ENCODE results near the gene TAGLN2. TPM values are rescaled to one million over a fixed set of nuclear protein-coding genes. Genes with fewer than 3 reads are reported as not detected.
"Not testable (repeated sequence)": the region's sequence is repeated elsewhere in the genome, so short reads cannot be mapped to it uniquely, and the experiment has no call there.

The TAGLN2 gene
- total RNA-seq, 1 experiment from 2014 or later = 526 TPM

DNA sequence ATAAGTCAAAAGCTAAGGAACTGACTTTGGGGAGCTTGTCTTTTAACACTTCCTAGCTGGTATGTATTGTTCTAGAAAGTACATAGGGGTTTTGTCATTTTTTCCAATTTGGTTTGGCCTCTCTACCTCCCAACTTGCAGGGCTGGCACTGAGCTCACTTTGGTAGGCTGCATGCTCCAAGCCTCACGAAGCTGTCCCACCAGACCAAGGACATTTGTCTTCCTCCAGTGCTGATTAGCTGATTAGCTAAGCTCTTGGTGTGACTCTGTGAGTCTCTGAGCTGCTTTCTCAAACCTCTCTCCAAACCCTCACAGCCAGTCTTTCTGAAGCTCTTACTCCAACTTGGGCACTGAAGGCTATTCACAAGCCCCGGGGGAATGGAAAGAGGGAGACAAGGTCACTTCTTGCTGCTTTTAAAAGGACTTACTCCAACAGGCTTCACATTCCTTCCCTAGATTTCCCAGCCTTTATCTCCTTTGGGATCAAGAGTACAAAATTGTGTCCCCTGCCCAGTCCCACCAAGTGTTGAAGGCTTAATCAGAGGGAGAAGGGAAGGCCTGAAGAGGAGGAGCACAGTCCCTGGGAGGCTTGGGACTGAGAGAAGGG, 24.4 kb downstream of the TAGLN2 start:
- DNase-seq (ENCODE audit: low read depth) = peak; percentile 26

DNA sequence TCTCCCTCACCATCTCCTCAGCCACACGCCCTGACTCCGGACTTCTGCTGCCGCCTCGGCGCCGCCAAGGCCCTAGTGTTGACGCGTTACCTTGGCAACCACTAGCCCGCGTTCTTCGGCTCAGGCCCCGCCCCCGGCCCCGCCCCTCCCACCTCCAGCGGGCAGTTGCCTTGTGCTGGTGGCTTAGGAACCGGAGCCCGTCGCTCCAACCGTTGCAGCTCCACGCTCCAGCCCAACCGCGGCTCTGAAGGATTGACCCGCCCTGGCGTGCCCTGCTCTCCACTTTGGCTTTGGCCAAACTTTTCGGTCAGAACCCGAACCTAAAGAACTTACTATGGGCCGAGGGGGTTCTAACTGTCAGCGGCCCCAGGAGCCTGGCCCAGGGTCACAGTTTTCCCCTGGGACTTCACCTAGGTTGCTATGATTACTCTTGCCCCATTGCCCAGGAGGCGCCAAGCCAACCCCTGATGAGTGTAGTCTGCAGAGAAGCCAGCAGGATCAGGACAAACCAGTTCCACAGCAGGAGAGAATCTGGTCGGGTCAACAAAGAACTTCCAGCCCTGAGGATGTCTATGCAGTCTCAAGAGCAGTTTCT, 25.1 kb downstream of the TAGLN2 start, which contains the start of gene CFAP45:
Gene CFAP45, minus strand, starts transcription at position 80 of the 595 bp plus-strand sequence. Its CDS starts 67 bp downstream, at position 13.
- peak; percentile 73 for DNase-seq (ENCODE audit: low read depth)

DNA sequence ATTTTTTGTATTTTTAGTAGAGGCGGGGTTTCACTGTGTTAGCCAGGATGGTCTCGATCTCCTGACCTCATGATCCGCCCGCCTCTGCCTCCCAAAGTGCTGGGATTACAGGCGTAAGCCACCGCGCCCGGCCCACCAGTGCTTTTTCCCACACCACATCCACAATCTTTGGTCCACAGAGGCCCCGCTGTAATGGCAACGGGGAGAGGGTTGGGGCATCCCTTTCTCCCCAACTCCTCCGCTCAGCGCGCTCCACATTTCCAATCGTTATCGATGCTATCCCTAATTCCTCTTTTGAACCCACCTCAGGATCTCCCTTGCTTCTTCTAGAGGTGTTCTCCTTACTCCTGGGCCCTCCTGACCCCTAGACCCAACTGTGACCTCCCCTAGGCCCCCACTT, 25.7 kb downstream of the TAGLN2 start:
- not testable (repeated sequence) for DNase-seq (ENCODE audit: low read depth)

DNA sequence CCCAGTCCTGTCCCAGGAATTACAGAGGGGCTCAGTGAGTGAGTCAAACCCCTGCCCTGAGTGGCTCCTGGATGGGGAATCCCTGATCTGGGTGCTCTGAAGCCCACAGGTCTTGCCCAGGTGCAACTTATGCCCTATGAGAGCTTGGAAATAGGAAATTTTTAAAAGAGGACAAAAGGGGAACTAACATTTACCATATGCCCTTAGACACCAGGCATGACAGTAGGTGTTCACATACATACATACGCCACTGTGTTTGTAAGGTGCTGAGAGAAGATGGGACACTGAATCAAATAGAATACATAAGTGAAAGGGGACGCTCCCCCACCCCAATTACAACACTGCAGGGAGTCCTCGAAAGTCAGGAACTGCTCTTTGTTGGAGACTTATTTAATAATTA, 26.8 kb downstream of the TAGLN2 start:
- DNase-seq (ENCODE audit: low read depth) = no peak

DNA sequence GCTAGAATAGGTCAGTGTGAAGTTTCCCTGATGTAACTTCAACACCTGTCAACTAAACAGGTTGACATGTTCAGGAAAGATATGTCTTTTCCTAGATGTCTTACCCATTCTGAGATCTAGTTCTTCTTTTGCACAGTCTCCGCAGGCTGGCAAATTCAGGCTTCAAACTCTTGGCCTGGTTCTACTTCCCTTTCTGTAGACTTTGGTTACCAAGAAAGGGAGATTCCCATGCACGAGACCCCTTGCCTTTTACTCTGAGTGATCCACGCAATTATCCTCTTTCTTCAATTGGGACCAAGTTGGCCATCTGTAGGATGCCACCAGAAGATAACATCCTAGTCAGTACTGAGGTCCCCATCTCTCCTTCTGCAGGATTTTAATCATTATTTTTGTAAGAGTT, 27.3 kb downstream of the TAGLN2 start:
- no peak for DNase-seq (ENCODE audit: low read depth)

DNA sequence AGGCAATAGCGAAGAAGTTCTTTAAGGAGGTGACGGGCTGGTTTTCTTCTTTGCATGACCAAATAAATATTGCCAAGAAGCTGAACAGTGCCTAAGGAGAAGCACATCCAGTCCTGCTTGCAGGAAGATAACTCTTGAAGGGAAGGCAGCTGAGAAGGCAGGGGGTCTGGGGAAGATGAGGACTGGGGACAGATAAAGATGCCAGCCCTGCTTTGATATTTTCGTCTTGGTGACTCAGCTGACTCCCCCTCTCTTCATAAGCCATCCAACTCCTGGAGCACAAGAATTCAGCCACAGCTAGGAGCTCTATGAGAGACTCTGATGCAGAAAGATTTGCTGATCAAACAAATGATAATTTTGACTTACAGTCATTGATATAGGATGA, 28.8 kb downstream of the TAGLN2 start:
- DNase-seq (ENCODE audit: low read depth) = no peak

DNA sequence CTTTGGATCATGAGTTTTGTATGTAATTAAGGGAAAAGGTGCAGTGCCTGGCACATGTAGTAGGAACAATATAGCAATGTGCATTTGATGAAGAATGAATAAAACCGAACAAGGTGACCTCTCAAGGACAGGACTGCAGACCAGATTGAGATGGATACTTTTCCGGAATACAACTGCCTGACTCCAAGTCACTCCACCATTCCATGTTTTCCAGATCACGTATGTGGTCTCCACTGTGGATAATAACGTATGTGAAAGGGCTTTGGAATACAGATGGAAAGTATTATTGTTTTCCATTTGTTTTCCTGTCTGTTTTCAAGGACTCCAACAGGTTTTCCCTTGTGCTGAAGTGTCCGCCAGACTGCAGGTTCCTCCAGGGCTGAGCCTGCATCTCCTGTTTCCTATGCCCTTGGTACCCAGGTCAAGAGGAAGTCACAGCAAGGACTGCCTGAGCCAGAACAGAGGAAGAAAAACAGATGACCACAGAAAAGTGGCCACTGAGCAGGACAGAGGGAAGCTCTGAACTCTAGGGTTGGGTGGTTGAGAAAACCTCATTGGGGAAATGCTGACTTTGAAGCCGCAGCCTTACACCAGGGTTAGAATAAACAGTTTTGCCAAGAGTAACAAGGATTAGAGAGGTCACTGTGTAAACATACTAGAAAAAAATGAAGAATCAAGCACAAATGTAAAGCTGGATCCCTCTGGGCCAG, 29.3 kb downstream of the TAGLN2 start:
- no peak for DNase-seq (ENCODE audit: low read depth)

DNA sequence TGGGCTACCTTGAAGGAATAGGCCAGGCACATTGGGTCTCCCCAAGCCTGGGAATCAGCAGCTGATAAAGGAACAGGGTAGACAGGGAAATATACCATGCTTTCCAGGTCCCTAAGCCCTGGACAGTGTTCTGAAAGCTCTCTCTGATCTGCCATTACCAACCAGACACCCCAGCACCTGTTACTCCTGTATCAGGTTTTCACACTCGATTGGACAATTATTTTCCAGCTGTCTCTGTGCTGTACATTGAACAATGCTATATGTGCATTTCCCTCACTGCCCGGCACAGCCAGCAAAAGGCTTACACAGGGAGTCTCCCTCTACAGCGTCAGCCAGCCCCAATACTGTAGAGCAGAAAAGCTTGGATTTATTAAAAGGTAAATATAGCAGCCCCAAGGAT, 30.0 kb downstream of the TAGLN2 start:
- DNase-seq (ENCODE audit: low read depth) = no peak

DNA sequence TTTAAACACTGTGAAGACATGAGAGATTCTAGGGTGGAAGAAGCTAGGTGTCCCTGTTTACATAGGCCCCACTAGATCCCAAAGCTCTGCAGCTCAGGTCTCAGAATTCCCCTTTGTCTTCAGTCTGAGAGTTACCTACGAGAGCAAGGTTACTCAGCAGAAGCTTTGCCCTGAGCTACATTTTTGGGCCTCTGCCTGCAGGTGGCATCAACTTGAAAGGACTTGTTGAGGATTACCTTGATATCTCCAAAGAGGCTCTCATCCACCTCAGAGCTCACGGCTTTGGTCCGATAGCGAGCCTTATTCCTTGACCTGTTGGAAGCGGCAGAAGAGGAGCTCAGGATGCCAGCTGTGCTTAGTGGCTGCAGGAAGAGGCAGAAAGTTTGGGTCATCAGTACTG, 32.4 kb downstream of the TAGLN2 start:
- DNase-seq (ENCODE audit: low read depth) = peak; percentile 48

DNA sequence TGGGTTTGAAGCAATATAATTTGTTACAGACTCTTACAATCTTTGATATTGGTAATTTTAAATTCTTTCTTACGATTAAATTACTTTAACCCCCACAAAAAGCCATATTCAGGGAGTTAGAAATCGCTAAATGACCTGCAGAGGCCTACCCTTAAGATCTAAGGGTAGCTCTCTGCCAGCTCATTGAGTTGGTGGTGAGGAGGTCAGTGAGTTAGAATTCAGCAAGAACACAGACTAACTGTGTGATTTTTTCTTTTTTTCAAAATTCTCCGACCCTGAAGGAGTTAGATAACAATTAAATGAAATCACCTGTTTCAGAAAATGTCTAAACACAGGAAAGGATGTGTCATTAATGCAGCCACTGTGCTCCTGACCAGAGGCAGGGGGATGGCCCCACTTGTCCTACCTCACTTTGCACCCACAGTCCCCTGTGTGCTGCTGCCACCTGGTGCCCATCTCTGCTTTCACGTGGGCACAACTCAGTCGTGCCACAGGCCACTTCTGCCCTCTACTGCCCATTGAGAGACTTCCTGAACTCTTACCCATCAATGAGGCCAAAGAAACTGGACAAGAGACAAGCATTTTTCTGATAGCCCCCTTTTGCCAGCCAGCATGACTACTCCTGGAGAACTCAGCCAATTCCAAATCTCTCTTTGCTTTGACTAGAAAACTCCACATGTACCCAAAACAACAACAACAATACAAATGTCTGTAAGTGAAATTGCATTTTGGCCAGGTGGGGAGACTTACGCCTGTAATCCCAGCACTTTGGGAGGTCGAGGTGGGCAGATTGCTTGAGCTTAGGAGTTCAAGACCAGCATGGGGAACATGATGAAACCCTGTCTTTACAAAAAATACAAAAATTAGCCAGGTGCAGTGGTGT, 33.8 kb downstream of the TAGLN2 start:
- DNase-seq (ENCODE audit: low read depth) = peak; percentile 89

DNA sequence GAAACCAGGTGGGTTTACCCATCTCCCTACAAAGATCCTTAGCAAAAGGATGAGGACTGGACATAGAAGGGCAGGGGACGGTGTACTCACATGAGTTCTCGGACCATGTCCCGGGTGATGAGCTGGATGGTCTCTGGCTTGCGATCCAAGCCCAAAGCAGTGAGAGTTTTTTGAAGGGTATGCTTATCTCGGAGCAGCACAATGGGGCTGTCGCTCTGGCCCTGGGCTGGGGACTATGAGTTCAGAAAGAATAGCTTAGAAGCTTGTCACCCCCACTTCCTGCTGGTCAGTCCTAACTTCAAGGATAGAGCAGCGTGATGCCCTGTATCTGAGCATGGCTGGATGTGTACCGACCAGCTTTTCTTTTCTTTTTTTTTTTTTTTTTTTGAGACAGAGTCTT, 34.9 kb downstream of the TAGLN2 start:
- peak; percentile 34 for DNase-seq (ENCODE audit: low read depth)

DNA sequence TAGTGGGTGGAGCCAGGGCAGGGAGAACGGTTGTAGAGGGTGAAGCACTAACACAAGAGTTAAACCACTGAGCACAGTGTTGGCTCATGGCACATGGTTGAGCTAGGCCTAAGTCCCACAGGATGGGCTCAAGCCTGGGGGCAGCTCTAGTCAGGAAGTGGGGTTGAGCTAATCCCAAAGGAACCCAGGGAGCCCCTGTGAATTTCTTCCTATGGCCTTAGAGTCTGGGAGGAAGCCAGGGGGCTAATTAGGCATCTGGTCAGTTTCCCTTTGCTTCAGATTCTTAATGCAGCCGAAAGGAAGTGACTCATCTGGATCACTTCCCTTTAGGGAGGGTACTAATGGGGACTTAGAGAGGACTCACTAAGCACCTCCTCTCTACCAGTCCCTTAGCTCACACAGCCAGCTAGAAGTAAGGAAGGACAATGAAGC, 35.5 kb downstream of the TAGLN2 start:
- peak; percentile 99 for DNase-seq (ENCODE audit: low read depth)

DNA sequence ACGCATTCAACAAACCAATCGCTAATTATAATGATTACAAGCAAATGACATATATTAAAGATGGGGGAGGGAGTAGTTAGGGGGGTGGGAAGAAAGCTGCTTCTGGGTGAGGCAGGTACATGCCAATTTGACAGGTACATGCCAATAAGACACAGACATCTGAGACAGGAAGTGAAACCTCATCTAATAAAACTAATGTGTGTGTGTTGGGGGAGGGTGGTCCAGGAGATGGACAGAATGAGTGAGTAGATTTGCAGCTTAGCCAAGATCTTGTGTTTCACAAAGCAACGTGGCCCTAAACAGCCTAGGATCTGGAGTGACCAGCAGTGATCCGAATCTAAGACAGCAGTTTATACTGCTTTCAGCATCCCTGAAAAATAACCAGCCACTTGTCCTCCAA, 36.1 kb downstream of the TAGLN2 start:
- peak; percentile 27 for DNase-seq (ENCODE audit: low read depth)

DNA sequence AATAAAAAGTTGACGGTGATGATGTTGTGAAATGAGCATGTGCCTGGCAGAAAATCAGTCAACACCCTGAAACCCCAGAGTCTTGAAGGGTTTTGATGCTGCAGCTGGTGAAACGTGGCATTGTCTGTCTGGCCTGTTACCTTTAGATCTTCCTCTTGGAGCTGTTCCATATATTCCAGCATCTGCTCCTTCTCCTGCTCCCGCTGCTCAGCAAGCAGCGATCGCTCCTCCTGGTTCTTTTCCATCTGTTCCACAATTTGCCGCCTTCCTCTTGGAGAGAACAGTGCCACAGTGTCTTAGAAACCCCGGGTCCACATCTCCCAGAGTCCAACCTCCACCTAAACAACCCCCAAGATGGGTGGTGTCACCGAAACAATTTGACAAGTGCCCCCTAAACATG, 41.0 kb downstream of the TAGLN2 start:
- no peak for DNase-seq (ENCODE audit: low read depth)

DNA sequence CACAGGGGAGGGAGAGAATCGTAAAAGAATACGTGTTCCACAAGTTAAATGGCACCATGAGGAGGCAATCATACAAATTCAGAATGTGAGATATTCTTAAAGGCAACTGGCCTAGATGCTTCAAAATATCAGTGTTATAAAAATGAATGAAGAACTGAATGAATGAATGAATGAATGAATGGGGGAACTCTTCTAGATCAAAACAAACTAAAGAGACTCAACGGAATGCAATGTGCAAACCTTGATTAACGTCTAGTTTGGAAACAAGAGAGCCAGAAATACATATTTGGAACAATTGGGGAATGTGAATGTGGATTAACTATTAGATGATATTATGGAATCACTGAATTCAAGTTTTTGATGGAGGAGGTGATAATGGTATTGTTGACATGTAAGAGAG, 42.2 kb downstream of the TAGLN2 start:
- no peak for DNase-seq (ENCODE audit: low read depth)

DNA sequence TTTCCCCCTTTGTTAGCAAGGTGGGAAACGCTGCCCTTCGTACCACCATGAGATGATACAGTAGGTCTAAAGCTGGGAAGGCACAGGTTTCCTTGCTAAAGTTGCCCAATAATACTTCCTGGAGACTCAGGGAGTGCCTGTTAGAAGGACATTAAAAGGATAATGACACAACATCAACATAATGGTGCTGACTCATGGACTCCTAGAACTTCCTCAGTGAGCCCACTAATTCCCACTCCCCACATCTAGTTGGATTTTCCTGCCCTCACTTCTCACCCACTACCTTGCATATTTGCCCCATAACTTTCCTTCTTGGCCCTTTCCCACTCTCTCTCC, 42.8 kb downstream of the TAGLN2 start:
- peak; percentile 77 for DNase-seq (ENCODE audit: low read depth)

DNA sequence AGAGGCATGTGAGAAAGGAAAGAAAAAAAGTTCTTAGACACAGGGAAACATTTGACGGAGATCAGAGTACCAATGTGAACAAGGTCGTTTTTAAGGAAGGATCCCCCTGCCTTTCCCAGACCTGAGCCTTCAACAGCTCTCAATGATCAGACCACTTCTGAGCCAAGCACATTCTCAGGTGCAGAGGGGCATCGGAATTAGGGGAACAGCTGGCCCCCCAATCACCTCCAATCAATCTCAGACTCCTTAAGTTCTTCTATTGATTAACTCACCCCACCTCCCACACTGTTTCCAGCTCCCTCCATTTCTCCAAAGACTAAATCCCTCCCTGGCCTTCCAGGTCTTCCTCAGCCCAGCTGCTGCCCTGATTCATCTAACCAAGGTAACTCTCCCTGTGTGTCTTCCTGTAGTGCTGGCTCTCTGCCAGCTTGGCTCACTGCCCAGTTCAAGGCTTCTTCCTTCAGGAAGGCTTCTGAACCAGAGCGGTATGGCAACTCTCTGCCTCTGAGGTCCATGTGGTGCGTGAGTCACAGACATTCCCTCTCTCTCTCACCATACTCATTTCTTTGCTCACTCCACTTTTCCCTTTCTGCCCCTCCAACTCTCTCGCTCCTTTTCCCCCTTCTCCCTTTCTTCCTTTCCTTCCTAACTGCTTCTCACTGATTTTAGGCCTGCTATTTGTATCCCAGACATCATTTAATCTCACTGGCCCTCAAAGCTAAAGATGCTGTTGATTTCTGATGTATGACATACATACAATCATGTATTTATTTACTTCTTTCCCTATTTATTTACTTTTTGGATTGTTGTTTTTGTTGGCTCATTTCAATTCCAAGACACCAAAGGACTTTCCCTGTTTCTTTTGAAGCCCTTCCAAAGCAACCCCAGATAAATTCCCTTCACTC, 43.4 kb downstream of the TAGLN2 start:
- DNase-seq (ENCODE audit: low read depth) = peak; percentile 100

DNA sequence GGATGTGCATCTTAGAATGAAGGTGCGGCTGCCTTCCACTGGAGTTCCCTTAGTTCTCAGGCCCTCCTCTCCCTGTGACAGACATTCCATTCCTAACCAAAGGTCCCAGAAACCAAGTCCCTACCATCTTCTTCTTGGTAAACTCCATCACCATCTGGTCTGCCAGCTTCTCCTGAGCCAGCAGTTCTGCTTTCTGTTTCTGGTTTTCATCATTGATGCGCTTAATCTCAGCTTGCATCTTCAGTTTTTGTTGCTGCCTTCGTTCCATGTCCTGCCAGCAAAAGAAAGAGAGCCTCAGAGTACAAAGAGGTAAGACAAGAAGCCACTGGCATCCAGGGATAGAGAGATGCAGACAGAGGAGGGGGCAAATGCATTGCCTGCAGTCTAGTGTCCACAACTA, 44.9 kb downstream of the TAGLN2 start:
- DNase-seq (ENCODE audit: low read depth) = no peak

DNA sequence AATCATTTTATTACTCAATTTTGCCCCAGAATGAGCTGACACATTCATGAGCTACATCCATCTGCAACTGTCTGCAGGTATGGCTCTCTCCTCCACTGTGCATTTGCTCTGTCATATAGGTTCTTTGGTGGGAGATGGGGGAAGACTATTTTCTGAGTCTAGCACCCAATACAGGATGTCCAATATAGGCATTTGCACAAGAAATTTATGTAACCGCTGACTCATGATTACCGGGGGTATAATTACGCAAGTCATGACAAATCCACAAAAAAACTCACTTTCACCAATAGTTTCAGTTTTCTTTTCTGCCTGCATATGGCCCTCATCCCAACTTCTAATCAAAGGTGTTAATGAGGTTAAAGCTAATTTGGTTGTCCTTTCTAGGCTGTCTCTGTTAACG, 45.3 kb downstream of the TAGLN2 start:
- DNase-seq (ENCODE audit: low read depth) = peak; percentile 70

DNA sequence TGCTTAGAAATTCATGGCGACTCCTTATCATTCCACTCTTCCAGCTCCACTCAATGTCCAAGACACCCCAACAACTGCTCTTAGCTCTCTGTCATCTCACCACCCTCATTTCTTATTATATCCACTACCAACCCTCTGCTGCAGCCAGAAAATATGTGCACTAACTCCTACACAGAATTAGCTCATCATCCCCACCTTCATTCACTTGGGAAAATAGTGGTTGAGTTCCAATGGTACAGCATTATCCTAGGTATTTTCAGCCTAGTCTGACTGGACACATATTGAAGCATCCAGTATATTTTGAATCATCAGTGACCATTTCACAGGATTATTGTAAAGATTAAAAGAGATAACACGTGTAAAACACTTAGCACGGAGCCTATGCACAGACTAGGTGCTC, 46.2 kb downstream of the TAGLN2 start:
- no peak for DNase-seq (ENCODE audit: low read depth)

Data from M059J (cell line).